ENCODE data around the gene TIGD1.

The TIGD1 gene

DNA sequence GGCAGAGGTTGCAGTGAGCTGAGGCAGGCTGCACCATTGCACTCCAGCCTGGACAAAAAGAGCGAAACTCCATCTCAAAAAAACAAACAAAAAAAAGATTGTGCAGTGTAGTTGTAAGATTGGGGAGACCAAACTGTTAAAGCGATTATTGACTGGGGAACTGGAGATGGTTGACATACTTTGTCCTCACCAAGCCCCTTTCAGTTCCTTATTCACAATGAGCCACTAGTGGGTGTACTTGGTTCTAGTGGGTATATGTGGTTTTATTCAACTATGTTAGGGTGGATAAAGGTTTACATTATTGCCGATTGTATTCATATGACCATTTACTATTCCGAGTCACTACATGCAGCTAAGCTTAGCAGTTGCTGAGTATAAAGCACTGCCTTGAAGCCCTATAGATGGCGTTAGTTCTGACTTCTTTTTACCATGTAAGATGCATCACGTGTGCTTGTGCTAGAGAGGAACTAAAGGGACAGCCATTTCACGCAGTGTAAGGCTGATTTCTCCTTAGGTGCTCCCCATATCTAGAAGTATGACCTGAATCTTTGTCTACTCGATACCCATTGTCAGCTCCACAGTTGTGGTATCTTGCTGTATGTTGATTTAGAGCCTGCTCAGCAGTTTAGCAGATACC, 12.3 kb upstream of the TIGD1 start:
- Histone ChIP-seq H3K4me1 (peaks cover 0 to 7% (median 0%) of the 10 kb centered on the region in 10 experiments; a peak in 5 of 20 replicates), H3K9ac (no peak overlapping the region), H3K27me3 (no peaks in the 10 kb centered on the region), H3K9me3 (replicated peaks in 1 of 11) (no peaks in the 10 kb centered on the region), H3K27ac (no peak overlapping the region), H3K4me2 (no peak overlapping the region), H3K4me3 (no peak overlapping the region), H4K20me1 (peaks cover 0 to 59% (median 5%) of the 10 kb centered on the region in 11 experiments; a peak in 12 of 22 replicates), H3K36me3 (peaks cover 93 to 100% (median 97%) of the 10 kb centered on the region in 11 experiments)
- TF ChIP-seq Cebpa-rat (IDR thresholded peaks at IDR 0.05) = no peak

DNA sequence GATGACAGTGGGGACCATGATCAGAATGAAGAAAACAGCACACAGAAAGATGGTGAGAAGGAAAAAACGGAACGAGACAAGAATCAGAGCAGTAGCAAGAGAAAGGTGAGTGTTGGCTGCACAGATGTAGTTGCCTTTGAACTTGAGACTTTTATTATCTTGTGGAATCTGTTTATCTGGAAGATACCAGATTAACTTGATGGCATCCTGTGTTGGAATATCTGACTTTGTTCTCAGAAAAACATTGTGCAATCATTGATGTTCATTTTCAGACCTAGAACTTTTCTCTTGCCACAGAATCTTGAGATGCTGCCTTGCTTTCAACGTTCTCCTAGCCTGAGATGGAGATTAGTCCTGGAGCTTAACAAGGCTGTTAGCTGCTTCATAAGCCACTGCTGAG, 6.1 kb upstream of the TIGD1 start:
- no peak overlapping the region for H3K4me3 ChIP-seq
- H3K36me3 ChIP-seq = peaks cover 71 to 95% (median 88%) of the 10 kb centered on the region in 11 experiments
- no peak overlapping the region for H3K4me2 ChIP-seq
- H4K20me1 ChIP-seq = peaks cover 31 to 86% (median 59%) of the 10 kb centered on the region in 11 experiments; a peak in 19 of 22 replicates
- H3K9me3 ChIP-seq (replicated peaks in 1 of 11) = no peaks in the 10 kb centered on the region
- H3K9ac ChIP-seq = no peak overlapping the region
- peak in 4 of 11 experiments; percentile 12 to 47 (median 34); a peak in 4 of 22 replicates for TF ChIP-seq Cebpa-rat (IDR thresholded peaks at IDR 0.05)
- no peaks in the 10 kb centered on the region for H3K27me3 ChIP-seq
- H3K4me1 ChIP-seq = peaks cover 10 to 43% (median 26%) of the 10 kb centered on the region in 10 experiments
- H3K27ac ChIP-seq = no peak overlapping the region

DNA sequence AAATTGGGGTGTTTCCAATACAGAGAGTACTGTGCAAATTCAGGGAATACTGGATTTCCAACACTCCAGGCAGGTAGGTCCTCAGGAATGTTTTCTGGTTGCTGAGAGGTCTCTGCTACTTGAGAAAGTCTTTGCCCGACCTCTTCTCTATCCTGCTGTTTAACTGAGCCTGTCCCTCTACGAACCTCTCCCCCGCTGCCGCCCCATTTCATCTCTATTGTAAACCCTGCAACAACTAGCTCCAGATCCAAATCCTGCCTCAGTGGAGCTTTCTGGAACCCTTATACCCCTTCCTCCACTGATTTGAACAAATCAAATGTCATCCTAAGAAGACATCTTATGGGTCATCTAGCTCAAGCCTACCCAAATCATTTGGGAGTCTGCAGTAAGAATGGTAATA, 1.4 kb upstream of the TIGD1 start:
- Histone ChIP-seq H4K20me1 (peaks cover 31 to 64% (median 54%) of the 10 kb centered on the region in 11 experiments; a peak in 18 of 22 replicates), H3K9me3 (replicated peaks in 1 of 11) (peaks cover 7 to 28% (median 21%) of the 10 kb centered on the region in 11 experiments; a peak in 21 of 22 replicates), H3K27ac (peak overlapping the region in 8 of 11 experiments; percentile 96 to 99 (median 97); a peak in 12 of 22 replicates), H3K36me3 (peaks cover 38 to 74% (median 63%) of the 10 kb centered on the region in 11 experiments), H3K4me3 (peak overlapping the region; percentile 67 to 83 (median 78)), H3K4me2 (peak overlapping the region; percentile 81 to 97 (median 85)), H3K9ac (peak overlapping the region; percentile 95 to 99 (median 97)), H3K4me1 (peaks cover 22 to 76% (median 50%) of the 10 kb centered on the region in 10 experiments), H3K27me3 (no peaks in the 10 kb centered on the region)
- TF ChIP-seq Cebpa-rat (IDR thresholded peaks at IDR 0.05) = no peak

DNA sequence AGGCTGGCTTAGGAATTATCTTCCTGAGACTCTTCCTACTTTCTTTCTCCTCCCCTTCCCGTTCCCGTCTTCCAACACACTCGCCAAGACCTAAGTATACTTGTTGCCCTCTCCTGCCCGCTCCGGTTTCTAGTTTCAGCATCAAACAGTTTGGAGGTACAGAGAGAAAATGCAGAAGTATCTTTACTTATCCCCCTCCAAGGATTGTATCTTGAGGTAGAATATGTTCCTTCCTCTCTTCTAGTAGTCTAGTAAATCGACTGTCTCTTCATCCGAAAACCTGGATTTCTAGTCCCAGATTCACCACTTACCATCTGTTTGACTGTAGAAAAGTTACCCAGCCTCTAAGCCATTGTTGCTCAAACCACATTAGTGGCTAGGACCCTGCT, 887 bp upstream of the TIGD1 start:
- H3K4me2 ChIP-seq = peak overlapping the region; percentile 81 to 97 (median 85)
- H3K36me3 ChIP-seq = peaks cover 34 to 74% (median 61%) of the 10 kb centered on the region in 11 experiments
- peak overlapping the region; percentile 95 to 99 (median 97) for H3K9ac ChIP-seq
- peaks cover 26 to 64% (median 53%) of the 10 kb centered on the region in 11 experiments; a peak in 18 of 22 replicates for H4K20me1 ChIP-seq
- H3K27me3 ChIP-seq = no peaks in the 10 kb centered on the region
- TF ChIP-seq Cebpa-rat (IDR thresholded peaks at IDR 0.05) = no peak
- peak overlapping the region; percentile 92 to 99 (median 97) for H3K27ac ChIP-seq
- peaks cover 27 to 81% (median 55%) of the 10 kb centered on the region in 10 experiments for H3K4me1 ChIP-seq
- H3K9me3 ChIP-seq (replicated peaks in 1 of 11) = peaks cover 7 to 29% (median 21%) of the 10 kb centered on the region in 11 experiments; a peak in 21 of 22 replicates
- peak overlapping the region; percentile 67 to 83 (median 78) for H3K4me3 ChIP-seq

DNA sequence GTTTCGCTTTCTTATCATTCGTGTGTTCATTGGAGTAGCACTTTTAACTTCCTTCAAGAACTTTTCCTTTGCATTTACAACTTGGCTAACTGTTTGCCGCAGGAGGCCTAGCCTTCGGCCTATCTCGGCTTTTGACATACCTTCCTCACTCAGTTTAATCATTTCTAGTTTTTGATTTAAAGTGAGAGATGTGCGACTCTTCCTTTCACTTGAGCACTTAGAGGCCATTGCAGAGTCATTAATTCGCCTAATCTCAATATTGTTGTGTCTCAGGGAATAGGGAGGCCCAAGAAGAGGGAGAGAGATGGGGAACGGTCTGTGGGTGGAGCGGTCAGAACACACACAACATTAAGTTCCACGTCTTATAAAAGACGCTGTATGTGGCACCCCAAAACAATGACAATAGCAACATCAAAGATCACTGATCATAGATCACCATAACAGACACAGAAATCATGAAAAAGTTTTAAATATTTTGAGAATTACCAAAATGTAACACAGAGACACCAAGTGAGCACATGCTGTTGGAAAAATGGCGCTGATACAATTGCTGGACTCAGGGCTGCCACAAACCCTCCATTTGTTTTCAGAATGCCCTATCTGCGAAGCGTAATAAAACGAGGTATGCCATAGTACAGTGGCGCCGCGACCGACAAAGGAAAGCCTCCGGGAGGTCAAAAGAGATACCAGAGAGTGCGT, 553 bp downstream of the TIGD1 start:
- TF ChIP-seq Cebpa-rat (IDR thresholded peaks at IDR 0.05) = no peak
- H3K9ac ChIP-seq = peak overlapping the region; percentile 95 to 99 (median 97)
- H3K4me2 ChIP-seq = peak overlapping the region; percentile 81 to 91 (median 85)
- peaks cover 24 to 73% (median 57%) of the 10 kb centered on the region in 11 experiments for H3K36me3 ChIP-seq
- peak overlapping the region; percentile 92 to 99 (median 97) for H3K27ac ChIP-seq
- no peaks in the 10 kb centered on the region for H3K27me3 ChIP-seq
- H4K20me1 ChIP-seq = peaks cover 21 to 64% (median 53%) of the 10 kb centered on the region in 11 experiments
- peaks cover 7 to 29% (median 21%) of the 10 kb centered on the region in 11 experiments; a peak in 21 of 22 replicates for H3K9me3 ChIP-seq (replicated peaks in 1 of 11)
- peaks cover 37 to 84% (median 67%) of the 10 kb centered on the region in 10 experiments for H3K4me1 ChIP-seq
- peak overlapping the region; percentile 67 to 83 (median 78) for H3K4me3 ChIP-seq

DNA sequence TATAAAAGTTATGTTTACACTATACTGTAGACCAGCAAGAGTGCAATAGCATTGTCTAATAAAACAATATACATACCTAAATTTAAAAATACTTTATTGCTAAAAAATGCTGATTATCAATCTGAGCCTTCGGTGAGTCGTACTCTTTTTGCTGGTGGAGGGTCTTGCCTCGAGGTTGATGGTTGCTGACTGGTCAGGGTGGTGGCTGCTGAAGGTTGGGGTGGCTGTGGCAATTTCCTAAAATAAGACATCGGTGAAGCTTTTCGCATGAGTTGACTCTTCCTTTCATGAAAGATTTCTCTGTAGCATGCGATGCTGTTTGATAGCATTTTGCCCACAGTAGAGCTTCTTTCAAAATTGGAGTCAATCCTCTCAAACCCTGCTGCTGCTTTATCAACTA, 2.4 kb downstream of the TIGD1 start:
- Histone ChIP-seq H3K9me3 (replicated peaks in 1 of 11) (peaks cover 7 to 29% (median 21%) of the 10 kb centered on the region in 11 experiments; a peak in 21 of 22 replicates), H3K27ac (peak overlapping the region in 1 of 11 experiments; percentile 62; a peak in 1 of 22 replicates), H3K9ac (no peak overlapping the region), H3K27me3 (no peaks in the 10 kb centered on the region), H3K36me3 (peaks cover 23 to 74% (median 56%) of the 10 kb centered on the region in 11 experiments), H3K4me1 (peaks cover 33 to 66% (median 54%) of the 10 kb centered on the region in 10 experiments), H4K20me1 (peaks cover 21 to 64% (median 49%) of the 10 kb centered on the region in 11 experiments; a peak in 20 of 22 replicates), H3K4me3 (0 out of 20 replicates have a peak overlapping the region, but pooled peaks of 1 of the 10 experiments have one; percentile 14), H3K4me2 (peak overlapping the region in 7 of 11 experiments; percentile 63 to 84 (median 76); a peak in 14 of 22 replicates)
- no peak for TF ChIP-seq Cebpa-rat (IDR thresholded peaks at IDR 0.05)

DNA sequence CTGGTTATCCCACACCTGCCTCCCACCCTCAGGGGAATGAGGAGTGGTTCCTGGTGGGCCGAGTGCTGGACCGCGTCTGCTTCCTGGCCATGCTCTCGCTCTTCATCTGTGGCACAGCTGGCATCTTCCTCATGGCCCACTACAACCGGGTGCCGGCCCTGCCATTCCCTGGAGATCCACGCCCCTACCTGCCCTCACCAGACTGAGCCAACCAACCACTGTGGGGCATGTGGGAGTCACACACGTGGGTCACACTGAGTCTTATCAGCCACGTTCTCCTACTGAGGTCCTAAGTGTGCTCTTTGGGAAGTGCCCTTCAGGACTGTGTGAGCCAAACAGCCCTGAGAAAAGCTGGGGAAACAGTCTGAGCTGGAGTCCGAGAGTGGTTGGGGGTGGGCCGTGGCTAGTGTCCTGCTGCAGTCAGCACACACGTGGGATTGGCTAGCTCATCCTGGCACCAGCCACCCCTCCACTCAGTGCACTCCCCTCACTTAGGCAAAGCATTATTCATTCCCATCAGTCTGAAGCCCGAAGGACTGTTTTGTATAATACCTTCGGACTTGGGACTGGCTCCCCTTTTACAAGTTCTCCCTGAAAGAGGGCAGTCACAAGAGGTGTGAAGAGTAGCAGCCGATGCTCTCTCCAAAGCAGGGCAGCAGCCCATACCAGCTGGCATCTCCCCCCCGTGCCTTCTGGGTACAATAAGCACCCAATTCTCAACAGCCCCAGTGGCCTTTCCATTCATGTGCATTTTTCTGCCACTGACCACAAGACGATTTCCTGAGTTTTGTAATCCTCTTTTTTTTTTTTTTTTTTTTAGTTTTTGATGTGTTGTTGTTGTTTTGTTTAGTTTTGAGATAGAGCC, 4.6 kb downstream of the TIGD1 start:
- Histone ChIP-seq H3K4me2 (peak overlapping the region; percentile 21 to 84 (median 70)), H4K20me1 (peaks cover 13 to 65% (median 43%) of the 10 kb centered on the region in 11 experiments; a peak in 20 of 22 replicates), H3K4me3 (0 out of 20 replicates have a peak overlapping the region, but pooled peaks of 1 of the 10 experiments have one; percentile 14), H3K36me3 (peaks cover 11 to 66% (median 46%) of the 10 kb centered on the region in 11 experiments; a peak in 21 of 22 replicates), H3K4me1 (peaks cover 30 to 63% (median 52%) of the 10 kb centered on the region in 10 experiments), H3K27me3 (no peaks in the 10 kb centered on the region), H3K9me3 (replicated peaks in 1 of 11) (peaks cover 7 to 29% (median 21%) of the 10 kb centered on the region in 11 experiments; a peak in 21 of 22 replicates), H3K9ac (peak overlapping the region in 6 of 11 experiments; percentile 9 to 37 (median 26); a peak in 7 of 22 replicates), H3K27ac (peak overlapping the region in 9 of 11 experiments; percentile 25 to 70 (median 53); a peak in 15 of 22 replicates)
- no peak; a peak in 1 of 22 replicates for TF ChIP-seq Cebpa-rat (IDR thresholded peaks at IDR 0.05)

DNA sequence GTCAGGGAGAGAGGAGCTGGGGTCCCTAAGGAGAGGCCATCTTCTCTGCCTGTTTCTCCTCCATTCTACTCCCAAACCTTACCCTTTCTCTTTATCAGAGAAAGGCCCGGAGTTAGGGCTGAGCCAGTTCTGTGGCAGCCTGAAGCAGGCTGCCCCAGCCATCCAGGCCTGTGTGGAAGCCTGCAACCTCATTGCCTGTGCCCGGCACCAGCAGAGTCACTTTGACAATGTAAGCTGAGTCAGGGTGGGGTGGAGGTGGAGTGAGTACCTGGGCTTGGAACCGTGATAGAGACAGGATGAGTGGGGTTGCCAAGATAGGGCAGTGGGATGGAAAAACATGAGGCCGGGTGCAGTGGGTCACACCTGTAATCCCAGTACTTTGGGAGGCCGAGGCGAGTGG, 5.7 kb downstream of the TIGD1 start:
- H3K4me3 ChIP-seq = no peak overlapping the region
- peaks cover 29 to 73% (median 53%) of the 10 kb centered on the region in 10 experiments for H3K4me1 ChIP-seq
- peaks cover 7 to 29% (median 21%) of the 10 kb centered on the region in 11 experiments; a peak in 21 of 22 replicates for H3K9me3 ChIP-seq (replicated peaks in 1 of 11)
- no peak overlapping the region; a peak in 1 of 22 replicates for H3K27ac ChIP-seq
- no peak for TF ChIP-seq Cebpa-rat (IDR thresholded peaks at IDR 0.05)
- H3K36me3 ChIP-seq = peaks cover 11 to 66% (median 46%) of the 10 kb centered on the region in 11 experiments; a peak in 21 of 22 replicates
- no peak overlapping the region for H3K9ac ChIP-seq
- H4K20me1 ChIP-seq = peaks cover 13 to 65% (median 44%) of the 10 kb centered on the region in 11 experiments; a peak in 20 of 22 replicates
- no peaks in the 10 kb centered on the region for H3K27me3 ChIP-seq
- no peak overlapping the region for H3K4me2 ChIP-seq

Measured in BLaER1 treated with 17β-estradiol and CSF1 and Interleukin-3, amounts not matched to agents 10 nM and 100 nM (cell line).